ENCODE results near the gene BCAS3.

BCAS3 gene

DNA sequence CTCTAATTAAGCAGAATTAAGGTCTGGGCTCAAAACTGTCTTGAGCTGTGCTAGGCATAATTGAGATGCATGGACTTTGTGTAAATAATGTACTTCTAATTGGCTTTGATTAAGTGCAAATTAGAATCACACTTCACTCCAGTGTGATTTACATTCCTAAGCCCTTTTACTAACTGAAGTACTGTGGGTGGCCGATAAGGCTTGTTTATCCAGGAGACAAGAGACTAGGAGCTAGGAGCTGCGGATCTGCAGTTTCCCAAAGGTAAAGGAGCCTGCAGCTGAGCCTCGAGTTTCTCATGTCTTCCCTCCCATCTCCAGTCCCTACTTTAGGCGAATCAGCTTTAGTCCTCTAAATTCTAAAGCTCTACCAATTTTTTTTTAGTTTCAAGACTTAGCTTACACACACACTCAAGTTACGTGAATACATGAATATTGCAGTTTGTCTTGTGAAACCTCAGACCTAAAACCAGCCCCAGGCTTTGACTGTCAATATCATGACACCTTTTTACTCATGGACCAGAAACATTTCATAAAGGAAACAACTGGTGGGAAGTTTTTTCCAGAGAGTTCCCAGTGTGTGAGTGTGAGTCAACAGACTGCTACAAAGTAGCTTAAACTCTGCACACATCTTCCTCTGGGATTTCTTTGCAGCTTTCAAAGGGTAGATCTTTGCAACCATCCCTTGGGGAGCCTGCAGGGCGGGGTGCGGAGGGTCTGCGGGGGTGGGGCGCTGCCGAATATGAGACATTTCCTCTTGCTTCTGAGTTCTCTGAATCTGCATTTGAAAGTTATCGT lies 608.1 kb downstream of the BCAS3 start:
- CTCF ChIA-PET: no interaction called here
- DNase-seq (ENCODE audit: extremely low spot score): no peak
- POLR2A ChIA-PET: no interaction called here
- no peak for TF ChIP-seq HDGF (IDR thresholded peaks at IDR 0.05; ENCODE audit: borderline replicate concordance)
- no peak for TF ChIP-seq FOXM1 (IDR thresholded peaks at IDR 0.05; ENCODE audit: borderline replicate concordance)
- TF ChIP-seq, protein P1, sequence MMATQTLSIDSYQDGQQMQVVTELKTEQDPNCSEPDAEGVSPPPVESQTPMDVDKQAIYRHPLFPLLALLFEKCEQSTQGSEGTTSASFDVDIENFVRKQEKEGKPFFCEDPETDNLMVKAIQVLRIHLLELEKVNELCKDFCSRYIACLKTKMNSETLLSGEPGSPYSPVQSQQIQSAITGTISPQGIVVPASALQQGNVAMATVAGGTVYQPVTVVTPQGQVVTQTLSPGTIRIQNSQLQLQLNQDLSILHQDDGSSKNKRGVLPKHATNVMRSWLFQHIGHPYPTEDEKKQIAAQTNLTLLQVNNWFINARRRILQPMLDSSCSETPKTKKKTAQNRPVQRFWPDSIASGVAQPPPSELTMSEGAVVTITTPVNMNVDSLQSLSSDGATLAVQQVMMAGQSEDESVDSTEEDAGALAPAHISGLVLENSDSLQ (IDR thresholded peaks at IDR 0.05): peak; percentile 22; the same call in 1 of the 2 replicates
- TF ChIP-seq L3MBTL2 (conservative IDR thresholded peaks at IDR 0.05): no peak
- no peak for TF ChIP-seq TARDBP (IDR thresholded peaks at IDR 0.05)

DNA sequence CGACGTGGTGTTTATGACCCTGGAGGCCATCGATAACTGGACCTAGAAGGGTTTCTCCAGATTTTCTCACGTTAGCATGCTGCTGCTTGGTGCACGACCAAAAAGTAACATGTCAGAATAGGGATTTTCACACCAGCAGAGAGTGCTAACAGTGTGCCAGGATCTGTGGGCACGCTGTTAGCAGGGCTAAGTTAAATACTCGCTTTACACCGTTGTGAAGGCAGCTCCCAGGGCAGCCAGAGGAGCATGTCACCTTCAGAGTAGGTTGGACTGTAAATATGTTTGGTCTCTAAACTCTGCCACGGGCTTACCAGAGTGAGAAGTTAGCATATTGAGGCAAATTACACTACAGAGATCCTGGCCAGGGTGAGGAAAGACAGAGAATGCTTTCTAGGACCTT lies 608.8 kb downstream of the BCAS3 start:
- POLR2A ChIA-PET: no interaction called here
- DNase-seq (ENCODE audit: extremely low spot score): no peak
- no peak for TF ChIP-seq LEF1 (IDR thresholded peaks at IDR 0.05; ENCODE audit: borderline replicate concordance)
- TF ChIP-seq, protein P1 (IDR thresholded peaks at IDR 0.05): no peak
- TF ChIP-seq HDGF (IDR thresholded peaks at IDR 0.05; ENCODE audit: borderline replicate concordance): no peak
- TF ChIP-seq BHLHE40 (IDR thresholded peaks at IDR 0.05; ENCODE audit: borderline replicate concordance): no peak
- no peak for TF ChIP-seq SUZ12 (IDR thresholded peaks at IDR 0.05)
- no peak for TF ChIP-seq FOXK2 (IDR thresholded peaks at IDR 0.05)
- TF ChIP-seq ZNF384 (IDR thresholded peaks at IDR 0.05): no peak
- no peak for TF ChIP-seq CTBP1 (IDR thresholded peaks at IDR 0.05; ENCODE audit: borderline replicate concordance)
- no peak for TF ChIP-seq SP1 (IDR thresholded peaks at IDR 0.05)
- CTCF ChIA-PET: no interaction called here

DNA sequence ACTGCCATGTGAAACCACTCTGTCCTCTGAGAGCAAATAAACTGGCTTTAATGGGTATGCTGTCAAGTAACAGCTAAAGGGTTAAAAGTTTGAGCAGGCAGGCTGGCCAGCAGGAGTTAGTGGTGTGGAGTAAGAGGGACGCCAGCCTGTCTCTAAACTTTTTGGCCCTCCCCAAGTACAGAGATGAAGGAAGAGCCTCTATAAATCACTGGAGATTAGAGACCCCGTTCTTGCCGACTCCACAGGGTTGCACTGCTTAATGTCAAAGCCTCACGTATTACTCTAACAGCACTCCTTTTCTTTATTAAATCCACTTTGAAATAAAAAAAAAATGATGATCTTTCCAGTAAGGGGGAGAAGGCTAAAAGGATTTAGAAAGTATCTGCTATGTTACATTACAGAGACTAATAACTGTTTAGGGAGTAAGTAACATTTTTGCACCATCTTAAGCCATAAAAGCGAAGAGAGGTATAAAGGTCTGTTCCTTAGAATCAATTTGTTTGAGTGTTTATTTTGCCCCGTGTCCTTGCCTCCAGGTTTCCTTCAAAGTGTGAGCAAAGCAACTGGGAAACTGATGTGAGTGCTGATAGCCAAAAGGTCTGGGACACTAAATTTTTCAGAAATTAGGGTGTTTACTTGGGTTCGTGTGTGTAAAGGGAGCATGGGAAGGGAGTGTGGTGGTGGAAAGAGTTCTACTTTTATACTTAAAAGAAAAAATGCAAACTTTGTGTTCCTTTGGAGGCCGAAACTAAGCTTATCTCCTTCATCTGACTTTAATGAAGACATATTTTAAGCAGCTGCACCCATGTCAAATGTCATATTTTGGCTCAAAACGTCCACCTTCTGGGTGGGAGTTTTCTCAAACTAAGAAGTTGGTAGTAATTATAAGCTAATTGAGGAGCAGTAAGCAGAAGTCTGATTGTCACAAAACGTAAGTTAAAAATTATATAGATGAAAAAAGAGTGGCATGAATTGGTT lies 612.0 kb downstream of the BCAS3 start:
- CTCF ChIA-PET: no interaction called here
- POLR2A ChIA-PET: no interaction called here
- DNase-seq (ENCODE audit: extremely low spot score): peak; percentile 72
- TF ChIP-seq, protein P1 (IDR thresholded peaks at IDR 0.05): peak; percentile 84
- TF ChIP-seq ARNT (IDR thresholded peaks at IDR 0.05) (peak; percentile 63; the same call in 1 of the 2 replicates), SP1 (IDR thresholded peaks at IDR 0.05) (no peak)

DNA sequence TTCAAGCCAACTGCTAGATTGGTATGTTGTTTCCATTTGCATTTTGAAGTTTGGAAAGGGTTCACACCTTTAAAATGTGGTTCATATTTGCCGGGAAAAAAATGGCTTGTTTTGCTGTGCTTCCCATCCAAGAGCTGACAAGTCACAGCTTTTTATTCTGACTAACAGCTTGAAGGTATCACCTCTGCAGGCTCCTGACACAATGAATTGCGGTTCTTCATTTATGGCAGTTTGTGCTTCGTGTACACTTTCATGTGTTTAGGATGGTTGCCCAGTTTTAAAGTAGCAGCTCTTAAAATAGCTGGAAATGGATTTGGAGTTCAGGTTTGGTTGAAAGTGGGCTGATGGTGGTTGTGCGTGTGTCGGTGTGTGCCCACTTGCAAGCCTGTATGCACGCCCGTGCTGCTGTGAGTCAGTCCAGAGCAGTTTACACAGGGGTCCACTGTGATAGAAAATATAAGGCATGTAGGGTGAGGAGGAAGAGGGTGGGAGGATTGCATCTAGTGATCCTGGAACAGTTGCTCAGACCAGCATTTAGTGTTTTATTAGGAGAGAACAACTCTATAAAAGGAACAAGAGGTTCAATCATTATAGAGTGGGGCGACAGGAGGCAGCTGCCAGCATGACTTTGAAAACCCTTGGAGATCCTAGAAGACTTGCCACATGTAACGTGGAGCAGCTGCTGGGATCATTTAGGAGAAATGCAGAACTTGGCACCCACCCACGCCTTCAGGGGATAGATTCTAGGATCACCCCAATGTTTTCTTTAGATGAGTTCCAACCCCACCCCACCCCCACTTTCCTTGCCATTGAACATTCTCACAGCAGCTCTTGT lies 614.0 kb downstream of the BCAS3 start:
- ChIA-PET POLR2A (interaction anchor here (0.7 kb wide), 1 partner anchor 10 kb away, joined by 3 read pairs; no protein-coding TSS in a partner anchor), CTCF (interaction anchor here (0.7 kb wide), 1 partner anchor 16 kb away, joined by 3 read pairs; no protein-coding TSS in a partner anchor)
- DNase-seq (ENCODE audit: extremely low spot score): no peak
- no peak for TF ChIP-seq BHLHE40 (IDR thresholded peaks at IDR 0.05; ENCODE audit: borderline replicate concordance)

DNA sequence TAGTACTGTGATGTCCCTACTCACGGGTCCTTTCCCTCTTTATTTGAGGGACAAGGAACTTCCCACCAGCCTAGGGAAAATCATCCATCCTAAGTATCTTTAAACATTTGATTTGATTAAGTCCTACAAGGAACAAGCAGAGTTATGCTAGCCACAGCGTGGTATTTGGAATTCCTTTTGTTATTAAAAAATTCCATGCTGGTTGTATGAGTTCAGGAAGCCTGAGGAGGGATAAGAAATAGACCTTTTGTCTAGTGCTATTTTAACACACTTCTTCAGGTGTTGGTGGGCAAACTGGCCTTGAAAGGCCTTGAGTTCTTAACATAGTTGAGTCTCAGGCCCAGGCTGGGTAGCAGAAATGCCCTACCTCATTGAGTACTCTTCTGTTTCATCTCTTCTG lies 616.6 kb downstream of the BCAS3 start:
- CTCF ChIA-PET: no interaction called here
- no peak for TF ChIP-seq FOXM1 (IDR thresholded peaks at IDR 0.05; ENCODE audit: borderline replicate concordance)
- no peak for TF ChIP-seq TARDBP (IDR thresholded peaks at IDR 0.05)
- no peak for TF ChIP-seq L3MBTL2 (conservative IDR thresholded peaks at IDR 0.05)
- TF ChIP-seq FOXK2 (IDR thresholded peaks at IDR 0.05): no peak
- TF ChIP-seq CTBP1 (IDR thresholded peaks at IDR 0.05; ENCODE audit: borderline replicate concordance): no peak
- no peak for TF ChIP-seq SUZ12 (IDR thresholded peaks at IDR 0.05)
- no peak for TF ChIP-seq HDGF (IDR thresholded peaks at IDR 0.05; ENCODE audit: borderline replicate concordance)
- no peak for TF ChIP-seq ELF4 (IDR thresholded peaks at IDR 0.05)
- DNase-seq (ENCODE audit: extremely low spot score): no peak
- POLR2A ChIA-PET: no interaction called here

DNA sequence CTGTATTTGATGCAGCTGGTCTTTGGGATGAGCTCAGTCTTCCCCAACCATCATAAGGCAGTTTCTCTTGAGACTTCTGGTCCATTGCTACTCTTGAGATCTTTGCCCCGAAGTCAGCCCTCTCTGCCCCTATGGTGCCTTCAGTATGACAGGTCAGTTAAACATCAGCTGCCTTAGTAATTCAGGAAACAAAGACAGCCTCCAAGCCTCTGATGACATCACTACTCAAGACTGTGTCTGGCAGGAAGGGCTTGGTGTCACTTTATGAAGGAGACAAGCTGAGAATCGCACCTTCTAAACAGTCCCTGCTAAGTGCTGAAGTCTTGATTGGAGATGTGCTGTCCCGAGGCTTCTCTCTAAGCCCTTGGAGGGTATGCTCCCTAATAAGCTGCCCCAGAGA lies 617.1 kb downstream of the BCAS3 start:
- CTCF ChIA-PET: no interaction called here
- POLR2A ChIA-PET: no interaction called here
- TF ChIP-seq ARNT (IDR thresholded peaks at IDR 0.05): no peak
- TF ChIP-seq L3MBTL2 (conservative IDR thresholded peaks at IDR 0.05): no peak
- DNase-seq (ENCODE audit: extremely low spot score): no peak

DNA sequence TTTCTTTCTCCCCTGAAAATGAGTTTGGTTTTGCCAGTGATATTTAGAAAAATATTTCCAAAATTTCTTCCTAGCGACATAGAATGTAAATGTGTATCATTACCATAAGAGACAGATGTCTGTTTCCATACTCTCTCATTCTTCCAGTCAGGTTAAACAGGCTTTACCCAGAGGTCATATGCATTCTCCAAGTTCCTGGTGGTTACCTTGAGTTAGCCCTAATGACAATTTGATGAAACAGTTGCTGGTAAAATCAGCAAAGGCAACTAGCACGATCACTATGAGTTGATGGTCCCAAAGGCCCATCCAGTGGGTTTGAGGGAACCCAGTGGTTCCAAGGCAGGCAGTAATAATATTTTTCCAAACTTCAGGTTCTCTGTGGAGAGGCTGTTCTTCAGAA lies 618.4 kb downstream of the BCAS3 start:
- TF ChIP-seq ELF4 (IDR thresholded peaks at IDR 0.05) (no peak), FOXM1 (IDR thresholded peaks at IDR 0.05; ENCODE audit: borderline replicate concordance) (no peak), CTBP1 (IDR thresholded peaks at IDR 0.05; ENCODE audit: borderline replicate concordance) (no peak), HDGF (IDR thresholded peaks at IDR 0.05; ENCODE audit: borderline replicate concordance) (no peak), ARNT (IDR thresholded peaks at IDR 0.05) (no peak), BHLHE40 (IDR thresholded peaks at IDR 0.05; ENCODE audit: borderline replicate concordance) (no peak), SUZ12 (IDR thresholded peaks at IDR 0.05) (no peak), LEF1 (IDR thresholded peaks at IDR 0.05; ENCODE audit: borderline replicate concordance) (no peak), NFRKB (IDR thresholded peaks at IDR 0.05) (no peak)
- TF ChIP-seq, protein P1 (IDR thresholded peaks at IDR 0.05): no peak
- CTCF ChIA-PET: no interaction called here
- no peak for DNase-seq (ENCODE audit: extremely low spot score)
- POLR2A ChIA-PET: no interaction called here
